ENCODE measurements around the gene NSMCE1. TPM values are rescaled to one million over a fixed set of nuclear protein-coding genes. Genes with fewer than 3 reads are reported as not detected.

Gene NSMCE1
- total RNA-seq, 2 experiments from 2014 or later: 110 to 127 TPM

GRCh38 chr16:27230562-27231001 is 38.0 kb downstream of the NSMCE1 start:
- H3K4me1 Mint-ChIP-seq: peaks cover 85% of the 10 kb centered on the region
- H3K36me3 Mint-ChIP-seq (ENCODE audit: low read depth): peaks cover 65% of the 10 kb centered on the region
- peak overlapping the region; percentile 93 for H3K27ac Mint-ChIP-seq
- ChIA-PET POLR2A (interaction anchor here (1.2 to 2.6 kb wide), 4 partner anchors 27 to 144 kb away, joined by 3 to 23 read pairs (median 11); partner anchors contain the start of gene KDM8), CTCF (interaction anchor here (0.7 to 2.8 kb wide), 14 partner anchors 11 to 226 kb away, joined by 3 to 15 read pairs (median 4); no protein-coding TSS in a partner anchor)
- H3K4me3 Mint-ChIP-seq: peak overlapping the region; percentile 23
- H3K27me3 Mint-ChIP-seq: no peaks in the 10 kb centered on the region
- DNase-seq (peak; percentile 80), ATAC-seq (peak; percentile 55)
- H3K9me3 Mint-ChIP-seq (ENCODE audit: low read depth): no peaks in the 10 kb centered on the region
- intact Hi-C loops (cut with DNase I, micrococcal nuclease): loop anchor here (1.0 to 10.0 kb wide), 2 partner anchors 227 to 954 kb away; no protein-coding TSS in a partner anchor

- intact Hi-C loops (cut with DNase I, micrococcal nuclease): loop anchor here (1.0 to 10.0 kb wide), 2 partner anchors 227 to 955 kb away; no protein-coding TSS in a partner anchor
- H3K4me1 Mint-ChIP-seq: peaks cover 79% of the 10 kb centered on the region
- H3K27me3 Mint-ChIP-seq: no peaks in the 10 kb centered on the region
Measured at GRCh38 chr16:27229891-27230470, 38.6 kb downstream of the NSMCE1 start.

DNA sequence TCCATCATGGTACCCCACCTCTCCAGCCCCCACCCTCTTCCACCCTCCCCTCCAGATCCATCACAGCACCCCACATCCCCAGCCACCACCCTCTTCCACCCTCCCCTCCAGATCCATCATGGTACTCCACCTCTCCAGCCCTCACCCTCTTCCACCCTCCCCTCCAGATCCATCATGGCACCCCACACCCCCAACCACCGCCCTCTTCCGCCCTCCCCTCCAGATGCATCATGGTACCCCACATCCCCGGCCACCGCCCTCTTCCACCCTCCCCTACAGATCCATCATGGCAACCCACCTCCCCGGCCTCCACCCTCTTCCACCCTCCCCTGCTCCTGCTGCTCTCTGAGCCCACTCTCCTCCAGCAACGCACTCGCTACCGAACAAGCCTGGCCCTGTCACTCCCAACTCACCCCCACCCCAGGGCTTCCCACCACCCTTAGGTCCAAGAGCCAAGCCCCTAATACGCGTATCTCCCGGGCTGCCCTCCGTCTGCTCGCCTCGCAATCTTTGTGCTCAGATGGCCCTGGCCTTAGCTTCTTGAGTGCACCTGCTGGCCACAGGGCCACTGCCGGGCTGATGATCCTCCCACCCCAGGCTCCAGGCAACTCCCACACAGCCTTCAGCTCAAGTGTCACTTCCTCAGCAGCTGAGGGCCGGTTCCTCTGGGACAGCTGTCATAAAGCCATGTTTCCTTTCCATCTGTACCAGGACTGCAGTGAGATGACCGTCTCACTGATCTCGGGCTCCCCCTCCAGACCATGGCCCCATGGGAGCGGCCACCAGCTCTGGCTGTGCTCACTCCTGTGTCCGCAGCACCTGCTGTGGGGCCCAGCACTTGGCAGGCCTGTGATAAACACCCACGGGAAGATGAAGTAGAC is 39.7 kb downstream of the NSMCE1 start:
- POLR2A ChIA-PET: interaction anchor here (0.5 to 0.6 kb wide), 3 partner anchors 13 to 138 kb away, joined by 3 to 4 read pairs (median 3); no protein-coding TSS in a partner anchor
- CTCF ChIA-PET: interaction anchor here (0.6 to 1.3 kb wide), 5 partner anchors 36 to 221 kb away, joined by 3 to 4 read pairs (median 3); no protein-coding TSS in a partner anchor
- Mint-ChIP-seq H3K9me3 (ENCODE audit: low read depth) (no peaks in the 10 kb centered on the region), H3K27me3 (no peaks in the 10 kb centered on the region), H3K36me3 (ENCODE audit: low read depth) (peaks cover 58% of the 10 kb centered on the region), H3K4me3 (no peak overlapping the region), H3K27ac (no peak overlapping the region), H3K4me1 (peaks cover 68% of the 10 kb centered on the region)
- intact Hi-C loops (cut with DNase I, micrococcal nuclease): no loop called here
- DNase-seq: no peak
- no peak for ATAC-seq

More at GRCh38 chr16:27229891-27230470, 38.6 kb downstream of the NSMCE1 start:
- Mint-ChIP-seq H3K27ac (peak overlapping the region; percentile 93), H3K36me3 (ENCODE audit: low read depth) (peaks cover 60% of the 10 kb centered on the region), H3K9me3 (ENCODE audit: low read depth) (no peaks in the 10 kb centered on the region), H3K4me3 (no peak overlapping the region)
- ChIA-PET POLR2A (interaction anchor here (0.6 to 2.6 kb wide), 5 partner anchors 14 to 144 kb away, joined by 3 to 23 read pairs (median 6); partner anchors contain the start of gene KDM8), CTCF (interaction anchor here (0.7 to 2.8 kb wide), 17 partner anchors 11 to 226 kb away, joined by 3 to 15 read pairs (median 4); no protein-coding TSS in a partner anchor)
- ATAC-seq: no peak
- no peak for DNase-seq

- H3K4me1 Mint-ChIP-seq: peaks cover 60% of the 10 kb centered on the region
- no peaks in the 10 kb centered on the region for H3K9me3 Mint-ChIP-seq (ENCODE audit: low read depth)
- no peak overlapping the region for H3K4me3 Mint-ChIP-seq
- POLR2A ChIA-PET: interaction anchor here (0.5 to 0.6 kb wide), 3 partner anchors 30 to 93 kb away, joined by 3 to 4 read pairs (median 3); no protein-coding TSS in a partner anchor
- DNase-seq: no peak
- ATAC-seq: no peak
- no peak overlapping the region for H3K27ac Mint-ChIP-seq
- peaks cover 50% of the 10 kb centered on the region for H3K36me3 Mint-ChIP-seq (ENCODE audit: low read depth)
- CTCF ChIA-PET: no interaction called here
- no peaks in the 10 kb centered on the region for H3K27me3 Mint-ChIP-seq
- intact Hi-C loops (cut with DNase I, micrococcal nuclease): no loop called here
Measured at GRCh38 chr16:27228045-27228444, 40.5 kb downstream of the NSMCE1 start.

GRCh38 chr16:27226976-27227705 is 41.4 kb downstream of the NSMCE1 start:
- POLR2A ChIA-PET: interaction anchor here (0.7 kb wide), 1 partner anchor 20 kb away, joined by 3 read pairs; no protein-coding TSS in a partner anchor
- Mint-ChIP-seq H3K4me1 (peaks cover 51% of the 10 kb centered on the region), H3K27ac (no peak overlapping the region)

GRCh38 chr16:27226476-27226875 is 42.1 kb downstream of the NSMCE1 start:
- H3K27me3 Mint-ChIP-seq: no peaks in the 10 kb centered on the region
- no peak overlapping the region for H3K4me3 Mint-ChIP-seq
- no peaks in the 10 kb centered on the region for H3K9me3 Mint-ChIP-seq (ENCODE audit: low read depth)
- peaks cover 35% of the 10 kb centered on the region for H3K36me3 Mint-ChIP-seq (ENCODE audit: low read depth)
- ChIA-PET POLR2A (no interaction called here), CTCF (interaction anchor here (1.3 to 2.1 kb wide), 4 partner anchors 8 to 95 kb away, joined by 3 to 6 read pairs (median 4); no protein-coding TSS in a partner anchor)
- no peak overlapping the region for H3K27ac Mint-ChIP-seq
- intact Hi-C loops (cut with DNase I, micrococcal nuclease): no loop called here
- H3K4me1 Mint-ChIP-seq: peaks cover 44% of the 10 kb centered on the region
- ATAC-seq (no peak), DNase-seq (no peak)

More at GRCh38 chr16:27226976-27227705, 41.4 kb downstream of the NSMCE1 start:
- peaks cover 41% of the 10 kb centered on the region for H3K36me3 Mint-ChIP-seq (ENCODE audit: low read depth)
- no peaks in the 10 kb centered on the region for H3K9me3 Mint-ChIP-seq (ENCODE audit: low read depth)
- CTCF ChIA-PET: interaction anchor here (1.5 kb wide), 1 partner anchor 94 kb away, joined by 3 read pairs; no protein-coding TSS in a partner anchor
- H3K4me3 Mint-ChIP-seq: no peak overlapping the region
- no peak for DNase-seq
- intact Hi-C loops (cut with DNase I, micrococcal nuclease): no loop called here
- no peak for ATAC-seq
- no peaks in the 10 kb centered on the region for H3K27me3 Mint-ChIP-seq

- no peak for ATAC-seq
- intact Hi-C loops (cut with DNase I, micrococcal nuclease): no loop called here
- peak overlapping the region; percentile 63 for H3K27ac Mint-ChIP-seq
Measured at GRCh38 chr16:27225536-27226360, 42.8 kb downstream of the NSMCE1 start.

GRCh38 chr16:27224741-27225300 is 43.8 kb downstream of the NSMCE1 start:
- H3K27me3 Mint-ChIP-seq: no peaks in the 10 kb centered on the region
- H3K9me3 Mint-ChIP-seq (ENCODE audit: low read depth): no peaks in the 10 kb centered on the region
- intact Hi-C loops (cut with DNase I, micrococcal nuclease): no loop called here
- DNase-seq (no peak), ATAC-seq (no peak)
- no peak overlapping the region for H3K27ac Mint-ChIP-seq
- ChIA-PET POLR2A (no interaction called here), CTCF (interaction anchor here (0.7 to 2.1 kb wide), 6 partner anchors 9 to 67 kb away, joined by 4 to 6 read pairs (median 5); no protein-coding TSS in a partner anchor)
- peaks cover 29% of the 10 kb centered on the region for H3K4me1 Mint-ChIP-seq
- H3K36me3 Mint-ChIP-seq (ENCODE audit: low read depth): peaks cover 22% of the 10 kb centered on the region
- no peak overlapping the region for H3K4me3 Mint-ChIP-seq

More at GRCh38 chr16:27225536-27226360, 42.8 kb downstream of the NSMCE1 start:
- Mint-ChIP-seq H3K4me1 (peaks cover 37% of the 10 kb centered on the region), H3K36me3 (ENCODE audit: low read depth) (peaks cover 27% of the 10 kb centered on the region), H3K9me3 (ENCODE audit: low read depth) (no peaks in the 10 kb centered on the region), H3K27me3 (no peaks in the 10 kb centered on the region), H3K4me3 (no peak overlapping the region)
- CTCF ChIA-PET: interaction anchor here (0.7 to 2.1 kb wide), 7 partner anchors 9 to 95 kb away, joined by 3 to 6 read pairs (median 4); no protein-coding TSS in a partner anchor
- no peak for DNase-seq
- POLR2A ChIA-PET: no interaction called here

DNA sequence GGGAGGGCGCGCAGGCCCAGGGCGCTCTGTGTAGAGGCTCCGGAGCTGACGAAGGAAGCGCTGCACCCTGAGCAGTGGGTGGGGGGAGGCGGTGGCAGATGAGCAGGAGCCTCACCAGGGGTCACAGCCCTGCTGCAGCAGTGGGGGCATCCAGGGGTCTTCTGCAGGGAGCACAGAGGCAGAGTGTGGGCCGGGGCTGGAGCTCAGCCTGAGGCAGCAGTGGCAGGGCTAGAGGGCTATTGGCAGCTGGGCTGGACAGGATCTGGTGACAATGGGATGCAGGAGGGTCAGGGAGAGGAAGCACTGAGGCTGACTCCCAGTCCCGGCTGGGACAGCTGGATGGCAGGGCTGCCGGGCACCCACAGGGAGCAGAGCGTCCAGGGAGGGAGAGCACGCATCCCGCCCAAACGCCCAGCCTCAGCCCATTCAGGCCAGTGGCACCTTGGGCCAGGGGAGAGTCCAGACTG is 44.3 kb downstream of the NSMCE1 start:
- Mint-ChIP-seq H3K27me3 (no peaks in the 10 kb centered on the region), H3K4me1 (peaks cover 25% of the 10 kb centered on the region), H3K4me3 (no peak overlapping the region), H3K36me3 (ENCODE audit: low read depth) (peaks cover 22% of the 10 kb centered on the region), H3K27ac (no peak overlapping the region), H3K9me3 (ENCODE audit: low read depth) (no peaks in the 10 kb centered on the region)
- POLR2A ChIA-PET: no interaction called here
- no peak for ATAC-seq
- CTCF ChIA-PET: interaction anchor here (0.8 to 2.1 kb wide), 3 partner anchors 9 to 52 kb away, joined by 5 to 6 read pairs (median 5); no protein-coding TSS in a partner anchor
- no peak for DNase-seq
- intact Hi-C loops (cut with DNase I, micrococcal nuclease): no loop called here

DNA sequence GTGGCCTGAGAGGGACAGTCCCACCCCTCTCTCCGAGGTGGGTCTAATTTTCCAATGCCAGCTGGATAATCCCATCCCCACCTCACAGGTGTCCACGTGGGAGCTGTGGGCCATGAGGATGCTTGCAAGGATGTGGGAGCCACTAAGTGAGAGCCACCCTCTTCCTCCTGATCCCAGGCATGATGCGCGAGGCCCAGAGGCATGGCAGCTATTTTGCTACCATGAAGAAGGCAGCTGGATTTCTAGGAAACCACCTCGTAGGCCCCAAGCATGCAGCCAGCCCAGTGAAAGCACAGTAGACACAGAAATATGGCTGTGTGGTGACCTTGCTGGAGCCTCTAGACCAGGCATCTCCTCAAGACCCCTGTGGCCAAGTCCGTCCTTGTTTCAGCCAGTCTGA is 44.9 kb downstream of the NSMCE1 start:
- CTCF ChIA-PET: no interaction called here
- ATAC-seq (no peak), DNase-seq (no peak)
- no peak overlapping the region for H3K4me3 Mint-ChIP-seq
- H3K27ac Mint-ChIP-seq: peak overlapping the region; percentile 53
- POLR2A ChIA-PET: no interaction called here
- no peaks in the 10 kb centered on the region for H3K27me3 Mint-ChIP-seq
- intact Hi-C loops (cut with DNase I, micrococcal nuclease): no loop called here
- H3K9me3 Mint-ChIP-seq (ENCODE audit: low read depth): no peaks in the 10 kb centered on the region
- H3K36me3 Mint-ChIP-seq (ENCODE audit: low read depth): peaks cover 16% of the 10 kb centered on the region
- H3K4me1 Mint-ChIP-seq: peaks cover 19% of the 10 kb centered on the region

All from activated CD4-positive, alpha-beta T cell treated with anti-CD3 and anti-CD28 coated beads for 36 hours (primary cell).